Activated naive CD4-positive, alpha-beta T cell treated with anti-CD3 and anti-CD28 coated beads, Interleukin-2, amount 10 ng/mL, durations not matched to agents 5 hours and 36 hours (primary cell): Measurements from ENCODE around the gene KIAA1586. TPM values are rescaled to one million over a fixed set of nuclear protein-coding genes. Genes with fewer than 3 reads are reported as not detected.

Source experiments
- total RNA-seq, 2 experiments: library from RNA; stranded (reverse); gene quantifications; one replicate each; pipeline ENCODE4 v1.2.3, GENCODE V29; 2021

Gene KIAA1586
- total RNA-seq = 10 to 100 TPM; 12.9 to 13.5 TPM

GRCh38 chr6:57046332-57047256 is at the start of gene KIAA1586:
Gene KIAA1586 (plus strand): TSS chr6:57046693. CDS start chr6:57046756, 63 bp downstream.

GRCh38 chr6:57089687-57090457 is 43.4 kb downstream of the KIAA1586 start, which contains the start of gene ZNF451:
Gene ZNF451 (plus strand): TSS chr6:57090188. CDS start chr6:57090254, 66 bp downstream.

Other genes with a start within 250 kb of the KIAA1586 start
- gene BEND6, start 91.6 kb upstream of the KIAA1586 start, total RNA-seq = not detected
- 10 to 100 TPM; 64.6 TPM for gene ZNF451, start 43.5 kb downstream of the KIAA1586 start, total RNA-seq
- gene BAG2, start 125.6 kb downstream of the KIAA1586 start, total RNA-seq = 1 to 10 TPM; 7.8 TPM
- gene RAB23, start 175.6 kb downstream of the KIAA1586 start, total RNA-seq = 1 to 10 TPM; 3.2 to 3.6 TPM